Coronary artery (tissue), 2 donors: ENCODE measurements around the gene MIA.

Experiments
- DNase-seq: peaks from one replicate; pipeline ENCODE4 v3.0.0-alpha.2; 2017; ENCODE audit warnings: low spot score
- H3K27ac ChIP-seq, 2 donors: fragments of 200-600 bp; sonication (generic); one replicate each; pipeline ENCODE4 v1.5.1; 2016 to 2019
- H3K4me3 ChIP-seq: fragments of 200-600 bp; sonication (generic); 2 replicates; pipeline ENCODE4 v1.5.1; 2016; ENCODE audit warnings: mild to moderate bottlenecking, moderate library complexity
- CTCF ChIP-seq: fragments of 200-600 bp; sonication (generic); IDR thresholded peaks from one replicate; pipeline ENCODE4 v1.5.1; 2019; ENCODE audit warnings: antibody characterized with exemption

MIA gene

DNA sequence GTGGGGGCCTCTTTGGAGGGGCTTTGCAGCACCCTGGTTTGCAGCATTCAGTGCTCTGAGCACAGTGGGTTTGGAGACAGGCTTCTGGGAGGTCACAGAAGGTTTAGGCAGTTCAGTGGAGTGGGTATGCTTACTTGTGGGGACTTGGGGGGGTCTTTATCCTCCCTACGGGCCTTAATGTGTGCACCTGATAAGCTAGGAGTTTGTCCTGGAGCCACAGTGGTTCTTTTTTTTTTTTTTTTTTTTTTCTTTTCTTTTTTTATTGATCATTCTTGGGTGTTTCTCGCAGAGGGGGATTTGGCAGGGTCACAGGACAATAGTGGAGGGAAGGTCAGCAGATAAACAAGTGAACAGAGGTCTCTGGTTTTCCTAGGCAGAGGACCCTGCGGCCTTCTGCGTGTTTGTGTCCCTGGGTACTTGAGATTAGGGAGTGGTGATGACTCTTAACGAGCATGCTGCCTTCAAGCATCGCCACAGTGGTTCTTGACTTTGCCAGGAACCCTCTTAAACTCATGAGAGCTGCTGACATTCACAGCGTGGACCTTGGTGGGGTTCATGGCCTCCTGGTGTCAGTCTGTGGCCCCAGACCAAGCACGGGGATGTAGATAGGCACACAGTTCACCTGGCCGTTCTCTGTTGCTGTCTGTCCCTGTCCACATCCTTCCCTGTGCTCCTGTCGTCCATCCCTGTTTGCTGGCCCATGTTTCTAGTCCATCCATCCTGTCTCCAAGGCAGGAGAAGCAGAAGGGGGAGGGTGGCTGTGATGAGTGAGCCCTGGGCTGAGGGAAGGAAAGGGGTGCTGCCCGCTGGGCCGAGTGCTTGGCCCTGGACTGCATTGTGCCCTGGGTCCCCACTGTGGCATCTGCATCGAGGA is 26.3 kb downstream of the MIA start:
- H3K27ac ChIP-seq, result peak overlapping the region; percentile 69 to 96
- DNase-seq, result no peak

GRCh38 chr19:40802300-40803169 is 27.2 kb downstream of the MIA start:
- TF ChIP-seq CTCF, result no peak
- peak overlapping the region; percentile 67 for H3K4me3 ChIP-seq
- no peak for DNase-seq
- peak overlapping the region; percentile 69 to 87 for H3K27ac ChIP-seq

More for the DNA sequence above, 26.3 kb downstream of the MIA start:
- H3K4me3 ChIP-seq, result peak overlapping the region; percentile 98
- no peak for TF ChIP-seq CTCF

- peak overlapping the region; percentile 67 for H3K4me3 ChIP-seq
- no peak for TF ChIP-seq CTCF
These were observed 28.0 kb downstream of the MIA start for GRCh38 chr19:40803170-40803856.

GRCh38 chr19:40803857-40804782 is 28.8 kb downstream of the MIA start:
- TF ChIP-seq CTCF, result no peak
- peak overlapping the region; percentile 67 for H3K4me3 ChIP-seq
- no peak for DNase-seq
- H3K27ac ChIP-seq, result peak overlapping the region; percentile 69 to 87

More at GRCh38 chr19:40803170-40803856, 28.0 kb downstream of the MIA start:
- DNase-seq, result no peak
- H3K27ac ChIP-seq, result peak overlapping the region; percentile 69 to 87

DNA sequence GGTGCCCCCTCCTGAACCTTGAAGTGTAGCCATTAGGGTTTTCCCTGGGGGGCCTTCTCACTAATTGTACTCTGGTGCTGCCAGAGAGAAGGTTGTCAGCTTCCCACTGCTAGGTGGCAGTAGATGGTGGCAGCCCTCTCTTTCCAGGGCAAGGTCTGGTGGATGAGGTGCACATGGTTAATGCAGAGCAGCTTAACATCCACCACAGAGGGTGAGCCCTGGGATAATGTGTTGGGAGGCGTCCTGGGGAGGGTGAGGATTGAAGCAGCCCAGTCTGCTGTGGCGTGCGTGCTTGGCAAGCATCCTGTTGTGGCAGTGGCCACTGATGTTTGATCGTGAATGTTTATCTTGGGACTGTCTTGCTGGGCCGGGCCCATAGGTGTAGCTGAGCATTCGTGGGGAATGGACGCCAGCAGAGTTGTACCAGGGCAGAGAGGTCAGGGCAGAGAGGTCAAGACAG is 29.5 kb downstream of the MIA start:
- peak overlapping the region; percentile 27 to 87 for H3K27ac ChIP-seq

More for the DNA sequence above, 29.5 kb downstream of the MIA start:
- TF ChIP-seq CTCF, result no peak
- no peak for DNase-seq
- H3K4me3 ChIP-seq, result peak overlapping the region; percentile 67
